Motor neuron (in vitro differentiated cells): ENCODE data around the gene TMEM132D. TPM values are rescaled to one million over a fixed set of nuclear protein-coding genes. Genes with fewer than 3 reads are reported as not detected.

Source experiments
- ATAC-seq, 8 experiments: fragments of 200-7000 bp; cut with Tn5 transposase; replicated peaks in 6 of 8; 2 replicates each; pipeline ENCODE4 v1.8.0; 2021; ENCODE audit warnings: mild to moderate bottlenecking in 8 of 8, moderate library complexity in 8 of 8
- H3K27ac ChIP-seq, 2 donors: fragments of 250-450 bp; sonication (Bioruptor Pico); 2 replicates each; pipeline ENCODE4 v1.9.0; 2021; ENCODE audit warnings: antibody characterized with exemption in 2 of 2, mild to moderate bottlenecking in 2 of 2, moderate library complexity in 1 of 2
- H3K4me1 ChIP-seq, 2 donors: fragments of 250-450 bp; sonication (Bioruptor Pico); replicated peaks in 1 of 2; 2 replicates each; pipeline ENCODE4 v1.6.1; 2021; ENCODE audit warnings: antibody characterized with exemption in 2 of 2, mild to moderate bottlenecking in 2 of 2, moderate library complexity in 1 of 2
- H3K4me3 ChIP-seq, 5 donors: fragments of 250-450 bp; sonication (Bioruptor Pico); 2 replicates each; pipeline ENCODE4 v1.9.0; 2021; ENCODE audit warnings: antibody characterized with exemption in 5 of 5, mild to moderate bottlenecking in 5 of 5, moderate library complexity in 4 of 5
- WGBS, 10 experiments: fragments of 450-650 bp; shearing (Covaris generic); methylation state at CpG; one replicate each; pipeline ENCODE4 v1.0.0; 2022; 5-methylcytosine and 5-hydroxymethylcytosine counted together
- in situ Hi-C, 9 experiments: fragments of 400-800 bp; cut with MboI; loops; one replicate each; pipeline ENCODE4 v1.15.0; 2021; ENCODE audit warnings: low sequenced_read_pairs in 9 of 9, low pct_unique_long_range_greater_than_20kb in 2 of 9; ENCODE audit not compliant: unreplicated experiment in 9 of 9
- total RNA-seq, 8 experiments: library from RNA; unstranded; fragments of 300-600 nt; gene quantifications; 2 replicates each; pipeline versions ENCODE4 v1.2.3 to v1.2.4, GENCODE V29; 2022

Gene TMEM132D
- total RNA-seq, 8 experiments from 2014 or later: 0.17 to 5.7 (median 1.5) TPM; not detected in 1

DNA sequence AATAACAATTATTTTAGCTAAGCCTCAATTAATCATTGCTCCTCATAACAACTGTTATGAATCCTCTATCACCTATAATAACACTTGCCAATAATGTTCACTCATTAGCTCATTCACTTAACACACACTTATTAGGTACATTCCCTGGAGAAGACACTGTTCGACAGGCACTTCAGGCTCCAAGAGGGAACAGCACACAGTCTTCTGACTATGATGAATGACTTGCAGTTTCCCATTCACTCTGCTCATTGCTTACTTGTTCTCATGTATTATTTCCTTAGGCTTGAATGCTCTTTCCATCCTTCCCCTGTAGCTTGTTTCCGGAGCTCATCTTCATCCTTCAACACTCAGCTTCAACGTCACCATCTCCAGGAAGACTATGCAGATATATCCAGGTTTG lies 437.3 kb downstream of the TMEM132D start:
- Histone ChIP-seq H3K4me1 (no peaks in the 10 kb centered on the region), H3K27ac (no peak overlapping the region), H3K4me3 (no peak overlapping the region)
- ATAC-seq: peak in 2 of 8 experiments; percentile 34 to 57
- in situ Hi-C loops: no loop called here
- 0 to 60% (median 35%) methylated on average over 1 to 3 of the region's 3 CpGs; no CpG with 5 or more reads in 4 of the 10 experiments for WGBS, 10 experiments

DNA sequence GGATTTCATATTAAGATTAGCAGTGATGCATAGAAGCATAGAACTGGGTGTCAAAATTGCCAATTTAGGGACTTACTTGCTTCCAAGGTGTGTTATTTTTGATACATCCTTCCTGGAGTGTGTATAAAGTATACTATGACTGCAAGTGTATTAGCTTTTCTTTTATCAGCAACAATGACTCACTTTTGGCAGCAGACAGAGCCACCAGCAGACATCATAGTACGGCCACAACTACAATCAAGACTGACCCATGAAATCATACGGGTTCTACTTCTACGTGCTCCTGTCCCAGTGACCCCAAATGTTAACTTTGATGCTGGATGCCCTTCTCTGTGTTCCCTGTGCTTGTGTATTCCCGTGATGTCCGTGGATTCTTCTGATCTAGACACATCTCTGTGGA lies 443.9 kb downstream of the TMEM132D start:
- no peak for ATAC-seq
- 36 to 97% (median 70%) methylated on average over 1 to 5 of the region's 5 CpGs; no CpG with 5 or more reads in 5 of the 10 experiments for WGBS, 10 experiments
- H3K4me3 ChIP-seq: no peak overlapping the region
- H3K4me1 ChIP-seq: no peaks in the 10 kb centered on the region
- in situ Hi-C loops: no loop called here
- no peak overlapping the region for H3K27ac ChIP-seq

DNA sequence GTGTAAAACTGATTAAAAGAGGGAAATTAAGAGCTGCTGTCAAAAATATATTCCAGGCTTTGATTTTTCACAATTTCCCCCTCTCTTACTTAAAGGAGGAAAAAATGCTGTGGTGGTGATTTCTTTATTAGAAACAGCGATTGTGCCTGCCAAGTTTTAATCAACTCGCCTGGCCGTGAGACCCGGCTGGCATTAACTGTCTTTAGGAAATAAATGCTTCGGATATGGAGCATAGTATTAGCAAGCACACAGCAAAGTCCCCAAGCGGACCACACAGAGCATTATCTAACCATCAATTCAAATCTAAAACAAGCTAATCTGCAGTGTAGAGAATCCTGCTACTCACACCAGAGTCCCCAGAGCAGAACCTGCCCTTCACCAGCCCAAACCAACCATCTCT lies 457.1 kb downstream of the TMEM132D start:
- in situ Hi-C loops: no loop called here
- no peak overlapping the region for H3K4me3 ChIP-seq
- no peak overlapping the region for H3K27ac ChIP-seq
- WGBS, 10 experiments: 0 to 77% (median 42%) methylated on average over 1 to 6 of the region's 6 CpGs; no CpG with 5 or more reads in 1 of the 10 experiments
- ATAC-seq: no peak
- H3K4me1 ChIP-seq: no peaks in the 10 kb centered on the region

DNA sequence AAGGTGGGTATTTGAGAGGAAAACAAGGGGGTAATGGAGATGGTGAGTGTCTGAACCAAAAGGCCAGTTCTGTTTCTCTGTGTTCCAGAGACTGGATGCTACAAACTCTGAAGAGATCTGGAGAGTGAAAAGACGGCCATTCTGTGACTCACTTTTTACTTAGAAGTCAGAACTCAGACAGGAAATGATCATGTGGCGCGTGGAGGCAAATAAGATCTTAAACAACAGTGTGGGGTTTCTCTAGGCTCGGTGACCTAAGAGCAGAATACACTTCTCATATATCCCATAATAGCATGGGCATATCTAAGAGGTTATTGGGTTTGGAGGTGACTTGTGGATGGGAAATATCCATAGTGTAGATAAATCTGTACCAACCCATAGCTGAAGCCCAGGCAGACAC lies 463.5 kb downstream of the TMEM132D start:
- H3K27ac ChIP-seq: no peak overlapping the region
- ATAC-seq: no peak
- H3K4me3 ChIP-seq: no peak overlapping the region
- 0 to 100% (median 31%) methylated on average over 1 to 4 of the region's 4 CpGs; no CpG with 5 or more reads in 3 of the 10 experiments for WGBS, 10 experiments
- H3K4me1 ChIP-seq: no peaks in the 10 kb centered on the region
- in situ Hi-C loops: no loop called here

DNA sequence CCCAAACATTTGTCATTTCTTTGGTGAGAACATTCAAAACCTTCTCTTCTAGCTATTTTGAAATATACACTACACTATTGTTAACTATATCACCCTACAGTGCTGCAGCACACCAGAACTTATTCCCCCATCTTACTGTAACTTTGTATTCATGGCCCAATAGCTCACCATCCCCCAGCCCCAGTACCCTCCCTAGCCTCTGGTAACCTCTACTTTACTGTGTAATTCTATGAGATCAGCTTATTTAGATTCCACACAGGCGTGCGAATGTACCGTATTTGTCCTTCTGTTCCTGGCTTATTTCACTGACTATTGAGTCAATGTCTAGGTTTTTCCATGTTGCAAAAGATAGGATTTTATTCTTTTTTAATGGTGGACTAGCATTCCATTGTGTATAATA lies 469.0 kb downstream of the TMEM132D start:
- Histone ChIP-seq H3K27ac (no peak overlapping the region), H3K4me1 (no peaks in the 10 kb centered on the region), H3K4me3 (no peak overlapping the region)
- in situ Hi-C loops: no loop called here
- ATAC-seq: peak in 2 of 8 experiments; percentile 53 to 65
- WGBS, 10 experiments: 56 to 93% (median 75%) methylated on average over 1 to 3 of the region's 3 CpGs; no CpG with 5 or more reads in 6 of the 10 experiments

DNA sequence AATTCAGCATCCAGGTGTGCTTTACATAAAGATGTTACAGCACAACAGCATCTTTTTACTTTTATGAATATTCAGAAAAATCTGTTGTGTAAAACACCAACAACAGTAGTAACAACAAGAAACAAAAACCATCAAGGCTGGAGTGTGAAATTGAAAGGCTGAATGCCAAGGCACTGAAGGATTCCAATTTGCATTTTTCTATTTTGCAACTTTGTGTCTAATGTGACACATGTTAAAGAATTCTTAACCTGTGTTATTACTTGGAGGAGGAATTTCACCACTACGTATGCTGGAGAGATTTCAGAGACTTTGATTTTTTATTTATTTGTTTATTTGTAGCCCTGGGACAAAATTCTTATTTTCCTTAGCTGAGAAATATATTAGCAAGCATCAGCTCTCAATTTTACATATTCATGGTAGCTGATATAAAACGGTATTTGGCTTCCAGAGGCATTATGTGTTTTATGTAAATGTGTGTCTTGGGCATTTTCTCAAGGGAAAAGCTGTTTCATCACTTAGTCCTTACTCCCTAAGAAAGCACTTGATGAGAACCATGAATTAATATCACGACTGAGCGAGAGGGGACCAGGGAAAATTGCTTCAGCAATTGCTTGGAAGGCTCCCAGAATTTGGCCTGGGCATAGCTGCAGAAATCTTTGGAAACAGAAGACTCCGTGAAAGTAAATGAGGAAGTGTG lies 475.4 kb downstream of the TMEM132D start:
- peak in 3 of 8 experiments; percentile 73 to 96 (median 91) for ATAC-seq
- Histone ChIP-seq H3K27ac (no peak overlapping the region), H3K4me3 (no peak overlapping the region), H3K4me1 (no peaks in the 10 kb centered on the region)
- 0 to 77% (median 17%) methylated on average over 1 to 5 of the region's 5 CpGs; no CpG with 5 or more reads in 1 of the 10 experiments for WGBS, 10 experiments
- in situ Hi-C loops: no loop called here

DNA sequence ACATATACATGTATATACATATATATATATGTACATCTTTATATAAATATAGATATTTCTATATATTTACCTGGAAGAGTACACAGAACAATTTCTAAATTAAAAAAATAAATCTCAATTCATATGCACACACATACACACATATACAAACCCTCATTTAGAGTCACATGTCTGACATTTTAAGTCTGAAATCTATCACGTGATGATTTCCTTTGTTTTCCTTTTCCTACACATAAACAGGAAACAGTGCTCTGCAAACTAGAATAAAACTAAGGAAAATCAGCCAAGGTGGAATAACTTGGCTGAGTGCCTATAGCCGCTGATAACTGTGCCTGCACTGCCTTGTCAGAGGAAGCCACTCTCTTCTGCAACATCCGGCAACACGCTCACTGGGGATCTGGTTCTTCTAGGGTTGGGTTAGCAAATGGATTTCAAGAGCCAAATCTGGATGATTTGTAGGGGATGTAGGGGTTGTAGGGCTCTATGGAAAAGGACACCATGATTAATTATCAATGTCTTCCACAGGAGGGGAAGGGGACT lies 480.7 kb downstream of the TMEM132D start:
- no peak for ATAC-seq
- WGBS, 10 experiments: 0 to 90% (median 14%) methylated on average over 1 to 4 of the region's 4 CpGs; no CpG with 5 or more reads in 3 of the 10 experiments
- Histone ChIP-seq H3K4me3 (no peak overlapping the region), H3K27ac (no peak overlapping the region), H3K4me1 (no peaks in the 10 kb centered on the region)
- in situ Hi-C loops: no loop called here

DNA sequence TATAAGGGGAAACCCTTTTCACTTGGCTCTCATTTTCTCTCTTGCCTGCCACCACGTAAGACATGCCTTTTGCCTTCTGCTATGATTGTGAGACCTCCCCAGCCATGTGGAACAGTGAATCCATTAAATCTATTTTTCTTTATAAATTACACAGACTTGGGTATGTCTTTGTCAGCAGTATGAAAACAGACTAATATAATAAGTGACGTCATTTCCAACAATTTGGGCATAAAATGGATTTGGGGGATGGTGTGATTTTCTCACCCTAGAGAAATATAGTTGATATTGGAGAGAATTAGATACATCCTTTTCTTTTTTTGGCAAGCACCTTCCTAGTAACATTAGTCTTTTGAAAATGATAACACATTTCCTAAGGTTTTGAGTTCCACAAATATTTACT lies 490.5 kb downstream of the TMEM132D start:
- Histone ChIP-seq H3K27ac (no peak overlapping the region), H3K4me1 (no peaks in the 10 kb centered on the region), H3K4me3 (no peak overlapping the region)
- 0 to 96% (median 18%) methylated on average over 1 to 2 of the region's 2 CpGs; no CpG with 5 or more reads in 2 of the 10 experiments for WGBS, 10 experiments
- in situ Hi-C loops: no loop called here
- no peak for ATAC-seq

DNA sequence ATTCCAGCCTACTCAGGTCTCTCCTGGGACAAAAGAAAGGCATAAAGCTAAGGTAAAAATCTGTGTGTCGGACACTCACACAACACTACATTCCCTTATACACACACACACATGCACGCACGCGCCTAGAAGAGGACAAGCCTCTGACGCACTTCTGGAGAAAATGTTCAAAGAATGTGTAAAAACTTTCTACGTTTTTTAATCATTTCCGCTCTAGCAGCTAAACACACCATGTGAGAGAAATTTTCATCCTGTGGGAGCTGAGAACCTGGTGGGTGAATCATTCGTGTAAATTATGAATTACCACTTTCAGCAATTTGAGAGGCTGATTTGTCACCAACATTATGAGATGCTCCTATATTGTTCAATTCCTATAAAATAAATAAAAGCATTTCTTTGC lies 494.5 kb downstream of the TMEM132D start:
- H3K4me3 ChIP-seq: no peak overlapping the region
- H3K27ac ChIP-seq: no peak overlapping the region
- in situ Hi-C loops: no loop called here
- H3K4me1 ChIP-seq: no peaks in the 10 kb centered on the region
- WGBS, 10 experiments: 23 to 92% (median 58%) methylated on average over 3 to 7 of the region's 8 CpGs; no CpG with 5 or more reads in 2 of the 10 experiments
- no peak for ATAC-seq

DNA sequence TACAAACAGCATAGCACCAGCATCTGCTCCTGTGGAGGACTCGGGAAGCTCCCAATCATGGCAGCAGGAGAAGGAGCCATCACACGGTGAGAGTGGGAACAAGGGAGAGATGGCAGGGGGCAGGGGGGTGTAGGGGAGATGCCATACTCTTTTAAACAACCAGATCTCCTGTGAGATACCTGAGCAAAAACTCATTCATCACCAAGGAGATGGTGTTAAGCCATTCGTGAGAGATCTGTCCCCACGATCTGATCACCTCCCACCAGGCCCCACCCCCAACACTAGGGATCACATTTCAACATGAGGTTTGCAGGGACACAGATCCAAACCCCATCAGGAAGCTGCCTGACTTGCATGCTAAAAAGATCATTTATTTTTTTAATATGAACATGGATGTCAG lies 499.3 kb downstream of the TMEM132D start:
- 17 to 80% methylated on average over 1 of the region's 4 CpGs; no CpG with 5 or more reads in 8 of the 10 experiments for WGBS, 10 experiments
- no peaks in the 10 kb centered on the region for H3K4me1 ChIP-seq
- in situ Hi-C loops: no loop called here
- H3K4me3 ChIP-seq: no peak overlapping the region
- no peak overlapping the region for H3K27ac ChIP-seq
- no peak for ATAC-seq

DNA sequence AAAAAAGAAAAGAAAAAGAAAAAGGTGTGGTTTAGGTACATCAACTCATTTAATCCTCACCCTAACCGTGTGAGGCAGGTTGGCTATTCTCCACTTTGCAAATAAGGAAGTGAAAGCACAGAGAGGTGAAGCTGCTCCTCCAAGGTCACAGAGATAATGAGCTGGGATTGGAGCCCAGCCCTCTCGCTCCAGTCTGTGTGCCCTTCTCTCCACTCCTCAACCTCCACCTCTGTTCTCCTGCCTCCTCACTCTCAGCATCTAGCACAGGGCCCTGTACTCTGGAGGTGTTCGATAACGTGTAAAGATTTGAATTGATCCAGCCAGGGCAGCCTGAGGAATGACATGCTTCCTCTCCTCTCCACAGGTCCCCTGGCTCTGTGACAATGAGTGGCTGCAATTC lies 502.3 kb downstream of the TMEM132D start:
- no peak overlapping the region for H3K27ac ChIP-seq
- WGBS, 10 experiments: 0 to 89% (median 20%) methylated on average over 1 to 3 of the region's 4 CpGs; no CpG with 5 or more reads in 5 of the 10 experiments
- no peak overlapping the region for H3K4me3 ChIP-seq
- ATAC-seq: no peak
- in situ Hi-C loops: no loop called here
- H3K4me1 ChIP-seq: no peaks in the 10 kb centered on the region

DNA sequence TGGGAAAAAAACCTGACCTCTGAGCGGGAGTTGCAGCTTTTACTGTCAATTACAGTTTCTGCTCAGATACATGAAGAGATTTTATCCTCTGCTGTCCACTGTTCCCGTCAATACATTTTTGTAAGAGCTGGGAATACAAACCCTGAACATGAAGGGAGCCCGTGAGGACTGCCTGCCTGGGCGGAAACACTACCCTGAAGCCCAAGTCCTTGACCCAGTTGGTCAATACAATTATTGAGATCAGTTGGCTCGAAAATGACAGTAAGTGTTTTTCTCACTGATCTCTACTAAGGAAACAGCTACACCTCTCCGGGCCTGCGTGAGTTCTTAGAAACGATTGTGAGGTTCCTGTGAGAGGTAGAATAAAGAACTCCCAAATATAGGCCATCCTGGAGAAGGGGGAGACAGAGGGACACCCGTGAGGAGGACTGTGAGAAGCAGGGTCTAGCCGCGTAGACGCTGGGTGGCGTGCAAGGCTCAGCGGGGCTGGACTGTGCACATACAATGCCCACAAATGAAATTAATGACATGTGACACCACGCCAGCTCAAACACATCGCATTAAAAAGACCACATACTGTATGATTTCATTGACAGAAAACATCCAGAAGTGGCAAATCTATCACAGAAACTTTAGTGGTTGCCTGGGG lies 509.5 kb downstream of the TMEM132D start:
- Histone ChIP-seq H3K27ac (no peak overlapping the region), H3K4me3 (no peak overlapping the region), H3K4me1 (no peaks in the 10 kb centered on the region)
- 0 to 68% (median 22%) methylated on average over 2 to 12 of the region's 16 CpGs; no CpG with 5 or more reads in 1 of the 10 experiments for WGBS, 10 experiments
- no peak for ATAC-seq
- in situ Hi-C loops: no loop called here

DNA sequence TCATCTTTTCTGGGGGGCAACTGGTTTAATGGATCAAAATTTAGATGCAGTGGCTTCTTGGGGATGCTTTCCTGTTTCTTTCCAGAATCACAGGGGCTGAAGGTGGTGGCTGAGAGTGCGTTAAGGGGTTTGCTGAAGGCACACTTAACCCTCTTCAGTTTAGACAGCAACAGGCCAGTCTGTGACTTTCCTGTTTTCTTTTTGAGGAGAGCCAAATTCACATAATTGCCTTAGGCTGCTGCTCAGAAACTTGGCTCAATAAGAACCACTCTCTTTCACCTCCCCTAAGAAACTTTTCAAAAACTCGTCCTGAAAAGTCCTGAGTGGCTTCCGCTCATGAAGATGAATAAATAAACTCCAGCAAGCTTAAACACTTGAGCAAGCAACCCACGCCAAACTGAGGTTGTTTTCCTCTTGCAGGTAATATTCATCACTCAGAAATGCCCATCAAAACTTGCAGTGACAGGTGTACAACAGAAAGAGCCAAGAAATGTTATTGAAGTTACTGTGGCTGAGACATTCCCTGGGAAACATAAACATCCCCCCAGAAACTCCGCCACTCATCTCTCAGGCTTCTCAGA lies 510.4 kb downstream of the TMEM132D start:
- WGBS, 10 experiments: 10 to 85% (median 33%) methylated on average over 1 to 4 of the region's 5 CpGs; no CpG with 5 or more reads in 1 of the 10 experiments
- no peak for ATAC-seq
- Histone ChIP-seq H3K4me1 (no peaks in the 10 kb centered on the region), H3K27ac (no peak overlapping the region), H3K4me3 (no peak overlapping the region)
- in situ Hi-C loops: no loop called here
